Brain microvascular endothelial cell (primary cell): ENCODE data around the gene RELB.

Source experiments
- DNase-seq: peaks from one replicate; pipeline ENCODE4 v3.0.0-alpha.2; 2020
- H3K27ac ChIP-seq: fragments of 250-450 bp; sonication (Bioruptor Pico); 2 replicates; pipeline ENCODE4 v1.5.1; 2020; ENCODE audit warnings: mild to moderate bottlenecking, moderate library complexity
- H3K27me3 ChIP-seq: fragments of 250-450 bp; sonication (Bioruptor Pico); replicated peaks from 2 replicates; pipeline ENCODE4 v1.5.1; 2020; ENCODE audit warnings: mild to moderate bottlenecking
- H3K36me3 ChIP-seq: fragments of 250-450 bp; sonication (Bioruptor Pico); replicated peaks from 2 replicates; pipeline ENCODE4 v1.5.1; 2020; ENCODE audit warnings: mild to moderate bottlenecking
- H3K4me3 ChIP-seq: 2 replicates; pipeline ENCODE4 v1.5.1; 2011; ENCODE audit warnings: low read depth, mild to moderate bottlenecking, control low read depth, low read length, moderate library complexity
- CTCF ChIP-seq: IDR thresholded peaks from 2 replicates; pipeline ENCODE4 v1.5.1; 2011; ENCODE audit warnings: low read depth, mild to moderate bottlenecking, moderate library complexity, low read length, control low read depth, inconsistent platforms; ENCODE audit errors: missing control alignments
- in situ Hi-C: cut with HindIII; loops from 2 replicates; pipeline ENCODE4 v1.10.0; 2017; ENCODE audit warnings: low sequenced_read_pairs, low pct_ligation_motif_present

RELB gene

GRCh38 chr19:45016388-45017314, 15.4 kb downstream of the RELB start:
- in situ Hi-C loops = no loop called here
- no peaks in the 10 kb centered on the region for H3K27me3 ChIP-seq
- TF ChIP-seq CTCF = peak; percentile 83
- no peak overlapping the region for H3K27ac ChIP-seq
- DNase-seq = peak; percentile 40
- no peak overlapping the region for H3K4me3 ChIP-seq
- H3K36me3 ChIP-seq = peaks cover 29% of the 10 kb centered on the region

GRCh38 chr19:45019187-45019586, 17.9 kb downstream of the RELB start:
- Histone ChIP-seq H3K36me3 (peaks cover 9% of the 10 kb centered on the region), H3K4me3 (no peak overlapping the region), H3K27me3 (no peaks in the 10 kb centered on the region), H3K27ac (no peak overlapping the region)
- TF ChIP-seq CTCF = no peak
- no peak for DNase-seq
- in situ Hi-C loops = no loop called here

- no peak overlapping the region for H3K27ac ChIP-seq
- peaks cover 9% of the 10 kb centered on the region for H3K36me3 ChIP-seq
- no peaks in the 10 kb centered on the region for H3K27me3 ChIP-seq
- no peak overlapping the region for H3K4me3 ChIP-seq
- in situ Hi-C loops = no loop called here
- no peak for DNase-seq
- no peak for TF ChIP-seq CTCF
Measured at GRCh38 chr19:45020071-45020470, 18.8 kb downstream of the RELB start.

- no peak overlapping the region for H3K27ac ChIP-seq
- DNase-seq = no peak
- no peak for TF ChIP-seq CTCF
- in situ Hi-C loops = no loop called here
- no peak overlapping the region for H3K4me3 ChIP-seq
- no peaks in the 10 kb centered on the region for H3K27me3 ChIP-seq
- peaks cover 5% of the 10 kb centered on the region for H3K36me3 ChIP-seq
Measured at GRCh38 chr19:45021971-45022370, 20.7 kb downstream of the RELB start.

- no peak for TF ChIP-seq CTCF
- in situ Hi-C loops = no loop called here
- Histone ChIP-seq H3K4me3 (no peak overlapping the region), H3K36me3 (peaks cover 5% of the 10 kb centered on the region), H3K27me3 (no peaks in the 10 kb centered on the region), H3K27ac (no peak overlapping the region)
- DNase-seq = no peak
Measured at GRCh38 chr19:45023048-45023447, 21.8 kb downstream of the RELB start.
